ACC112 (cell line): ENCODE results near the gene SYTL3.
"Not testable (repeated sequence)": the region's sequence is repeated elsewhere in the genome, so short reads cannot be mapped to it uniquely, and the experiment has no call there.

ENCODE experiments used
- H2AFZ ChIP-seq: fragments of 200-600 bp; sonication (generic); one replicate; pipeline ENCODE4 v1.6.0; 2017; ENCODE audit warnings: antibody characterized with exemption, low read length; ENCODE audit not compliant: unreplicated experiment
- H3K27ac ChIP-seq: fragments of 200-600 bp; sonication (generic); 2 replicates; pipeline ENCODE4 v1.5.1; 2014; ENCODE audit warnings: low read depth, mild to moderate bottlenecking, antibody characterized with exemption, low read length, moderate library complexity
- H3K27me3 ChIP-seq: fragments of 200-600 bp; sonication (generic); 2 replicates; pipeline ENCODE4 v1.6.1; 2014; ENCODE audit warnings: mild to moderate bottlenecking, antibody characterized with exemption, low read length, moderate library complexity, mixed read lengths; ENCODE audit not compliant: insufficient read depth
- H3K36me3 ChIP-seq: fragments of 200-600 bp; sonication (generic); 2 replicates; pipeline ENCODE4 v1.6.1; 2016; ENCODE audit warnings: mild to moderate bottlenecking, antibody characterized with exemption, low read length, moderate library complexity, mixed read lengths; ENCODE audit not compliant: insufficient read depth
- H3K4me1 ChIP-seq: fragments of 200-600 bp; sonication (generic); one replicate; pipeline ENCODE4 v1.6.1; 2016; ENCODE audit warnings: low read length, mixed read lengths; ENCODE audit not compliant: insufficient read depth, unreplicated experiment, control insufficient read depth
- H3K4me3 ChIP-seq: fragments of 200-600 bp; sonication (generic); 2 replicates; pipeline ENCODE4 v1.5.1; 2014; ENCODE audit warnings: mild to moderate bottlenecking, low read depth, low read length
- H3K79me2 ChIP-seq: fragments of 200-600 bp; sonication (generic); one replicate; pipeline ENCODE4 v1.6.0; 2016; ENCODE audit warnings: low read length; ENCODE audit not compliant: control insufficient read depth, unreplicated experiment, insufficient read depth

The SYTL3 gene

DNA sequence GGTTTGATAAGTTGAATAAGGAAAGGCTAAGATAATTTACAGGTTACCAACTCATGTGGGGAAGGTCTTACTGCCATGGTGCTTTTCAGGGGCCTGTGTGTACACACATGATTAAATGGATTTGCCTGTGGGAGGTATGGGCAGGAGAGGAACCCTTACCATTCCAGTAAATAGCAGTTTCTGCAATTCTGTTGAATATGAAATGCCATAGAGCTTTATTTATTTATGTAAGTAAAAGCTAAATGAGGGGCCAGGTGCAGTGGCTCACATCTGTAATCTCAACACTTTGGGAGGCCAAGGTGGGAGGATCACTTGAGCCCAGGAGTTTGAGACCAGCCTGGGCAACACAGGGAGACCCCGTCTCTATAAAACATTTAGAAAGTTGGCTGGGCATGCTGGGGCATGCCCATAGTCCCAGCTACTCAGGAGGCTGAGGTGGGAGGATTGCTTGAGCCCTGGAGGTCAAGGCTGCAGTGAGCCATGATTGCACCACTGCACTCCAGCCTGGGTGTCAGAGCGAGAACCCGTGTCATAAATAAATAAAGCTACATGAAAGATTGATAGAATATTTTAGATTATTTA, 17.2 kb upstream of the SYTL3 start:
- H3K36me3 ChIP-seq, result peaks cover 26% of the 10 kb centered on the region; the same call in 1 of the 2 replicates
- H3K27ac ChIP-seq, result peak overlapping the region; percentile 92
- not testable (repeated sequence) for H3K27me3 ChIP-seq, H2AFZ ChIP-seq, H3K4me3 ChIP-seq, H3K79me2 ChIP-seq
- H3K4me1 ChIP-seq, result peaks cover 31% of the 10 kb centered on the region

DNA sequence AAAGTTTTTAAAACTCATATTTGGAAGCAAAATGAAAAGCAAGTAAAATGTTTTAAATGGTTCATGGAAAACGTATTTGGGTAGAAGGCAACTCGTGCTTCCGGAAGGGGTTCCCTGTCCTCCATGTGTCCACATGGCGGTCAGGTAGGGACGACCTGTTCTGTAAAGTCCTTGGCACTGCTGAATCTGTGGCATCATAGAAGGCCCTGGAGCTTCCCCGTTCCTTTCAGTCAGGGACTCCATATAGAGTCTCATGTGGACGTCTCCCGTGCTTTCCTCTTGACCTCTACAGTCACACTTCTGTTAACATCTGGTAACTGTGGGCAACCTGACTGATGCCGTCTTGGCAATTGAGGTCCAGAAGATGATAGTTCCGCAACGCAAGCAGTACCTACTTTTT, 16.7 kb upstream of the SYTL3 start:
- no peaks in the 10 kb centered on the region for H3K27me3 ChIP-seq
- H3K27ac ChIP-seq, result peak overlapping the region; percentile 92
- no peak overlapping the region for H3K4me3 ChIP-seq
- H3K36me3 ChIP-seq, result peaks cover 26% of the 10 kb centered on the region; the same call in 1 of the 2 replicates
- H2AFZ ChIP-seq, result no peak overlapping the region
- H3K79me2 ChIP-seq, result peaks cover 7% of the 10 kb centered on the region
- H3K4me1 ChIP-seq, result peaks cover 31% of the 10 kb centered on the region

DNA sequence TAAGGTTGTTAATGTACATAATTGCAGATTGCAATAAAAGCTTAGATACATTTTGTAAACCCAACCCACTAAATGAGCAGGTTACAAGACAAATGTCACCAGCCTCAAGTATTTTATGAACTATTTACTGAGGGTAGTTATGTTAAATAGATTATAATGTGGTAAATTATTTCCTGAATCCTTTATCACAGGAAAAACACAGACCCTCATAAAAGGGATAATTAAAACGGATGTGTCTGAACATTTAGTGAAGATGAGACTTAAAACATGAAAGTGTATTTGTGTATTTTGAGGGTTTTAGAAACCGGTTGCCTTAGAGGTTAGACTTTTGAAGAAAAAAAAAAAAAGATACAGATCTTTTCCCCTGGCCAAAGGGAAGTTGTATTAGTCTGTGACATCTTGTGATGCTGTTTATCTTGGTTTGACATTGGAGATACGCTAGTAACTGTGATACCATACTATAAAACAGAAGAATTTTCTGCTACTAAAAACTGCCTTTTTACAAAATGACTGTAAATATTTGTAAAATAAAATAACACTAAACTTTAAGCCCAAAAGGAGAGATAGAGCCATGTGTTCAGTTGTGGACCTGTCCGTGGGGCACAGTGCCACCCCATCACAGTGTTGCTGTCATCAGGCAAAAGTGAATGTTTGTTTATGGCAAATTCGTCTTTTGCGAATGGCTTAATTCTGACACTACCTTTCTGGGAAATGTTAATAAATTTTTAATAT, 15.0 kb upstream of the SYTL3 start:
- Histone ChIP-seq H2AFZ (no peak overlapping the region), H3K79me2 (peaks cover 18% of the 10 kb centered on the region), H3K4me1 (peaks cover 30% of the 10 kb centered on the region), H3K27me3 (no peaks in the 10 kb centered on the region), H3K4me3 (no peak overlapping the region), H3K36me3 (peaks cover 26% of the 10 kb centered on the region; the same call in 1 of the 2 replicates), H3K27ac (peak overlapping the region; percentile 18; the same call in 1 of the 2 replicates)

DNA sequence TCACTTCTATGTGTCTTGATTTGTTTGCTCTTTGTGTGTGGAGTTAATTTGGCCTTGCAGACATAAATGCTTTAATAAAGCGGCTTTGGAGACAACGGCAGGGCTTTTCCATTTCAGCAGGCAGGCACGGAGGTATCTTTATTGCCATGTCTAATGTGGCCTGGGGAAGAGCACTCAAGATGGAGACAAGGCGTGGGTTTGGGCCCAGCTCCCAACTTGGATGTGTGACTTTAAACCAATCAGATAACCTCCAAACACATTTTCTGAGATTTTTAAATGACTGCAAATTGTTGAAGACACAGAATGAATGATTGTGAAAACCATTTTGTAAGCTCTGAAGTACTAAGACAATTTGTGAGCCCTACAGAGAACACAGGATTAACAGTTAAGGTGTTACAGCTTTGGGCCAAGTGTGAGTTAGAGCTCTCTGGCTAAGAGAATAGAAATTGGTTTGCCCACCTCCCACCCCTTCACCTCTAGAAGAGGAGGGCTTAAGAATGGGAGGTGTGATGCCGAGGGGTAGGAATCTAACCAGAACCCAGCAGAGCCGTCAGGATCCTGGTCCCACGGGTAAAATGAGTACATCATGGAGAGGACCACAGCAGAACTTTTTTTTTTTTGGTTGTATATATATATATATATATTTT, 14.3 kb upstream of the SYTL3 start:
- H3K79me2 ChIP-seq, result peaks cover 25% of the 10 kb centered on the region
- no peaks in the 10 kb centered on the region for H3K27me3 ChIP-seq
- H3K4me1 ChIP-seq, result peaks cover 27% of the 10 kb centered on the region
- H3K27ac ChIP-seq, result no peak overlapping the region
- H3K36me3 ChIP-seq, result peaks cover 28% of the 10 kb centered on the region
- H3K4me3 ChIP-seq, result no peak overlapping the region
- H2AFZ ChIP-seq, result no peak overlapping the region

DNA sequence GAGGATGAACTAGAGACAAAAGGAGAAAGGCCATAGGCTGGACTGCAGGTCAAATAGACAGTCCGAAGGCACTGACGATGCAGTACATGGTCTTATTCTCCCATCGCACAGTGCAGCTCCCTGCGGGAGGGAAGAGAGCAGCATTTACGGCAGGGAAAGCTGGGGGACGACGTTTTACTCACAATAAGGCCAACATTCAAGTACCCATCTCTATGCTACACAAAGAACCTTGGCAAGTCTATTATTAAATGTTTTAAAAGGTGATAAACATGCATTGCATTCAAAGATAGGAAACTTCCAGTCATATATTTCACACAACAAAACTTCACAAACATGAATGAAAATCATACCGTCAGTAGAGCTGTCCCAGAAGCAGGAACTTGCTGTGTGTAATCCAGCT, 13.1 kb upstream of the SYTL3 start:
- Histone ChIP-seq H3K36me3 (peaks cover 31% of the 10 kb centered on the region), H3K79me2 (peaks cover 34% of the 10 kb centered on the region), H3K27ac (no peak overlapping the region), H3K27me3 (no peaks in the 10 kb centered on the region), H2AFZ (no peak overlapping the region), H3K4me1 (peaks cover 25% of the 10 kb centered on the region), H3K4me3 (no peak overlapping the region)

DNA sequence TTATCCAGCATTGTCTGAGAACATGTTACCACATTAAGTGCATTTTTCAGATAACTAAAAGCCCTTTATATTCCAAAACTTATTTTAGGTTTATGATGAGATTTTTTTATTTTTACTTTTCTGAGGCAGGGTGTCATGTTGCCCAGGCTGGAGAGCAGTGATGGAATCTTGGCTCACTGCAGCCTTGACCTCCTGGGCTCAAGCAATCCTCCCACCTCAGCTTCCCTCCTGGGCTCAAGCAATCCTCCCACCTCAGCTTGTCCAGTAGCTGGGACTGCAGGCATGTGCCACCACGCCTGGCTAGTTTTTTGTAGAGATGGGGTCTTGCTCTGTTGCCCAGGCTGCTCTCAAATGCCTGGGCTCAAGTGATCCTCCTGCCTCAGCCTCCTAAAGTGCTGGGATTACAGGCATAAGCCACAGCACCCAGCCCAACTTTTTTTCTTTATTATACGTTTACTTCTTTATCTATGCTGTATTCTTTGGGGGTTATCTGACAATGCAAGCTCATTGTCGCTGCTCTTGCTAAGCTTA, 11.5 kb upstream of the SYTL3 start:
- H3K79me2 ChIP-seq, result peaks cover 49% of the 10 kb centered on the region
- H3K36me3 ChIP-seq, result peaks cover 25% of the 10 kb centered on the region
- H2AFZ ChIP-seq, result no peak overlapping the region
- H3K27ac ChIP-seq, result no peak overlapping the region
- no peak overlapping the region for H3K4me3 ChIP-seq
- H3K4me1 ChIP-seq, result peaks cover 24% of the 10 kb centered on the region
- no peaks in the 10 kb centered on the region for H3K27me3 ChIP-seq

DNA sequence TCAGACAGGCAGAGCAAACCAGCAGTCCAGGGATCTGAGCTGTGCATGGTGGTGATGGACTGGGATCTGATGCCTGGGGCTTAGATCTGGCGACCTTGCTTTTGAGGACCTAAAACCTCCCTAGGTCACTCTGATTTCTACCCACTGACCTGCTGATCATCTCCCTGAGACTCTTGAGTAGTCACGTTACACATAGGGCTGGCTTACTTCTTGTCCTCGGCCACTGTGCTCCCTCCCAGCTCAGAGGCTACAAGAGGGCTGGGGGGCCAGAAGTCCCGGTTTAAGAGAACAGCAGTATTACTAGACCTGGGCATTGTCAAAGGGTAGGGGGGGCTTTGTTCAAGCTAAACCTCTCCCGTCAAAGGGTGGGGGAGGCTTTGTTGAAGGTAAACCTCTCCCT, 10.8 kb upstream of the SYTL3 start:
- Histone ChIP-seq H3K4me3 (no peak overlapping the region), H3K4me1 (peaks cover 24% of the 10 kb centered on the region), H3K79me2 (peaks cover 55% of the 10 kb centered on the region), H3K27ac (no peak overlapping the region), H2AFZ (no peak overlapping the region), H3K36me3 (peaks cover 21% of the 10 kb centered on the region; the same call in 1 of the 2 replicates), H3K27me3 (no peaks in the 10 kb centered on the region)

DNA sequence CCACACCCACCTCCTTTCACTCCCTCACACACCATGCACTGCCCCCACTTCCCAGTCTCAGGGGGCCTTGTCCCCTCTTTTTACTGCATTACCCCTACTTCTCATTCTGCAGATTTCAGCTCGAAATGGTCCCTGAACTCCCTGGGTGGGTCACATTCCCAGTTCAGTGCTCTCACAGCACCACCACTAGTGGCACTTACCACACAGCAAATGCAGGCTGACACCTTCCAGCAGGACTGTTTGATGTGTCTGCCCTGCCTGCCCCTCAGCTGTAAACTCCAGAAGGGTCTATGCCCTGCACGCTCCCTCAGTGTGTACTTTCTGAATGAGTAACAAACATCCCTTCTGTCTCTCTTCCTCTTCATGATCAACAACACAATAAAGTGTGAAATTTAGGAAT, 9.3 kb upstream of the SYTL3 start:
- H3K79me2 ChIP-seq, result peaks cover 60% of the 10 kb centered on the region
- no peaks in the 10 kb centered on the region for H3K27me3 ChIP-seq
- H2AFZ ChIP-seq, result no peak overlapping the region
- no peak overlapping the region for H3K27ac ChIP-seq
- H3K4me3 ChIP-seq, result no peak overlapping the region
- H3K36me3 ChIP-seq, result peaks cover 15% of the 10 kb centered on the region; the same call in 1 of the 2 replicates
- H3K4me1 ChIP-seq, result peaks cover 27% of the 10 kb centered on the region

DNA sequence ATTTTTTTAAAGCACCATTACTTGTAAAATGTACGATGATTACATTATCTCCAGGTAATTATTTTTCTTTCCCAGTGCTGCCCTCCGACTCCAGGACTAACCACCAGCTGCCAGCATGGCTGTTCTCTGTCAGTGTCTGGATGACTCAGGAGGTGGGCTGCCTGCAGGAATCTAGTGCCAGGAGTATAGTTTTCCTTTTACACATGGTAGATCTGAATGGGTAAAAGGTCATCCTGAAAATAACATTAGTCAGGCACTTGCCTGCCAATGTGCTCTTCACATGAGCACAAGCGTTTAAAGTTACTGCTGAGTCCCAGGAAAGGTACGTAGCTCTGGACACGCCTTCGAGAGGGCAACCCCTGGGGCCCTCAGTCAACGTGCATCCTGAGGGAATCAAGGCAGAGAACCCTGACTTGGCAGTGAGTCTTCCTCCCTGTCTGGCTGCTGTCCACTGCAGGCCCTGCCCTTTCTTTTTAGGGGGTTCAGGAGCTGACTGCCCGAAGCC, 7.7 kb upstream of the SYTL3 start:
- H3K79me2 ChIP-seq, result peaks cover 59% of the 10 kb centered on the region
- peaks cover 29% of the 10 kb centered on the region for H3K4me1 ChIP-seq
- H3K4me3 ChIP-seq, result peak overlapping the region; percentile 92
- peaks cover 8% of the 10 kb centered on the region; the same call in 1 of the 2 replicates for H3K36me3 ChIP-seq
- H2AFZ ChIP-seq, result no peak overlapping the region
- no peaks in the 10 kb centered on the region for H3K27me3 ChIP-seq
- H3K27ac ChIP-seq, result peak overlapping the region; percentile 84

DNA sequence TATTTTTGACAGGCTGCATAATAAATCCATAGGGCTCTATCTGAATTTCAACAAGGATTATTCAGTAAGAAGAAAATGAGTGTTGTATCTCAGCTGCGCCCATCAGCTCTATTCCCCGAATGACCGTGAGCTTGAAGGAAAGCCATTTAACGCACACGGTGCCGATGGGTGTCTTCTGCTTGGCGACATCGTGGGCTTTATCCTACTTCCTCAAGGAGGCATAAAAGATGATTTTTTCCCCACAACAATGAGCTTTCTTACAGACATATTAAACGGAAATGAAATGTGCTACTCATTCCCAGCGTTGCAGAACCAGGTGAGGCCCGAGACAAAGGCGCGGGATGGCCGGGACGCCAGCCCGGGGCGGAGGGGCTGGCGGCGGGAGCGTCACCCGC, 6.0 kb upstream of the SYTL3 start:
- Histone ChIP-seq H3K4me1 (peaks cover 30% of the 10 kb centered on the region), H3K79me2 (peaks cover 52% of the 10 kb centered on the region), H3K4me3 (peak overlapping the region; percentile 92), H3K27ac (peak overlapping the region; percentile 84), H3K27me3 (no peaks in the 10 kb centered on the region), H2AFZ (no peak overlapping the region), H3K36me3 (peaks cover 5% of the 10 kb centered on the region; the same call in 1 of the 2 replicates)
